GM12878 (cell line): ENCODE results near the gene ROCK2. TPM values are rescaled to one million over a fixed set of nuclear protein-coding genes. Genes with fewer than 3 reads are reported as not detected.

Experiments used
- ATAC-seq: fragments of 200-7000 bp; cut with Tn5 transposase; 3 replicates; pipeline ENCODE4 v1.9.1; 2020; ENCODE audit warnings: mild to moderate bottlenecking, moderate library complexity
- BruUV-seq: library from RNA; stranded (reverse); fragments of 400-500 nt; replicated peaks from 2 replicates; lab custom pipeline; 2021; lab: Mats Ljungman, UMichigan
- CTCF ChIA-PET: fragments of 300-600 bp; sonication (Branson Sonifier 250); formaldehyde crosslinking; extraction: SDS; loops from one replicate; lab custom pipeline; 2021; ENCODE audit warnings: inconsistent platforms; lab: Yijun Ruan, JAX
- POLR2A ChIA-PET: fragments of 350-600 bp; formaldehyde crosslinking; extraction: SDS; loops from one replicate; lab custom pipeline; 2021; ENCODE audit warnings: inconsistent platforms; lab: Charles Lee
- RAD21 ChIA-PET: fragments of 300-600 bp; sonication (Branson Sonifier 250); formaldehyde crosslinking; loops from one replicate; lab custom pipeline; 2023; ENCODE audit warnings: antibody characterized with exemption; ENCODE audit not compliant: unreplicated experiment; lab: Charles Lee
- SMC1A ChIA-PET: fragments of 300-600 bp; sonication (Branson Sonifier 250); formaldehyde crosslinking; loops from one replicate; lab custom pipeline; 2023; ENCODE audit not compliant: unreplicated experiment, uncharacterized antibody; lab: Charles Lee
- DNase-seq: peaks from one replicate; pipeline ENCODE4 v3.0.0-alpha.2; 2011; ENCODE audit warnings: low read depth, low spot score
- FAIRE-seq: peaks from 3 replicates; lab custom pipeline; 2011; peaks lifted over from hg19 to GRCh38; lab: Jason Lieb, UNC
- H2AFZ ChIP-seq: 2 replicates; pipeline ENCODE4 v1.6.0; 2011; ENCODE audit warnings: low read depth, low read length, control low read depth; ENCODE audit not compliant: control insufficient read depth
- H3K27ac ChIP-seq: 2 replicates; pipeline ENCODE4 v1.5.1; 2011; ENCODE audit warnings: control low read depth; ENCODE audit not compliant: control insufficient read depth, insufficient read depth
- H3K27me3 ChIP-seq, 2 experiments: replicated peaks in 1 of 2; 2 replicates each; pipeline versions ENCODE4 v1.6.0 to v1.6.1; 2011; ENCODE audit warnings: low read length in 1 of 2; ENCODE audit not compliant: control insufficient read depth in 2 of 2, insufficient read depth in 2 of 2
- H3K36me3 ChIP-seq, 2 experiments: 2 replicates each; pipeline ENCODE4 v1.5.1; 2011; ENCODE audit warnings: low read length in 1 of 2; ENCODE audit not compliant: control insufficient read depth in 2 of 2, insufficient read depth in 2 of 2
- H3K4me1 ChIP-seq: 2 replicates; pipeline ENCODE4 v1.6.1; 2011; ENCODE audit warnings: mild to moderate bottlenecking, low read length, moderate library complexity, mixed read lengths; ENCODE audit not compliant: control insufficient read depth, insufficient read depth
- H3K4me2 ChIP-seq: 2 replicates; pipeline ENCODE4 v1.6.0; 2011; ENCODE audit warnings: control low read depth; ENCODE audit not compliant: control insufficient read depth, insufficient read depth
- H3K4me3 ChIP-seq: fragments of 200-600 bp; sonication (generic); 2 replicates; pipeline ENCODE4 v1.5.1; 2016
- H3K79me2 ChIP-seq: 2 replicates; pipeline ENCODE4 v1.6.0; 2011; ENCODE audit warnings: low read length; ENCODE audit not compliant: control insufficient read depth, insufficient read depth
- H3K9ac ChIP-seq: 2 replicates; pipeline ENCODE4 v1.8.0; 2011; ENCODE audit warnings: low read length, control low read depth, mixed read lengths; ENCODE audit not compliant: control insufficient read depth, insufficient read depth
- H3K9me3 ChIP-seq: replicated peaks from 3 replicates; pipeline ENCODE4 v1.5.1; 2011; ENCODE audit warnings: mild to moderate bottlenecking, low read length; ENCODE audit not compliant: control insufficient read depth, insufficient read depth
- H4K20me1 ChIP-seq: 2 replicates; pipeline ENCODE4 v1.6.0; 2011; ENCODE audit not compliant: control insufficient read depth, insufficient read depth
- BCL11A ChIP-seq: IDR thresholded peaks from 2 replicates; pipeline ENCODE4 v1.6.1; 2011; ENCODE audit warnings: low read depth, low read length
- BRCA1 ChIP-seq: IDR thresholded peaks from 2 replicates; pipeline ENCODE4 v1.6.1; 2011; ENCODE audit warnings: low read depth, low read length, improper control_type of control experiment
- ETV6 ChIP-seq, 2 experiments: fragments of 450-650 bp in 1 of 2; IDR thresholded peaks in 1 of 2; conservative IDR thresholded peaks in 1 of 2; 2 replicates each; pipeline ENCODE4 v1.6.1; 2014; ENCODE audit warnings: antibody characterized with exemption in 1 of 2, borderline replicate concordance in 1 of 2, low read depth in 1 of 2, mild to moderate bottlenecking in 1 of 2, moderate library complexity in 1 of 2
- MEF2A ChIP-seq: IDR thresholded peaks from 2 replicates; pipeline ENCODE4 v1.6.1; 2011; ENCODE audit warnings: low read depth, mild to moderate bottlenecking, low read length, moderate library complexity; ENCODE audit not compliant: insufficient read depth
- RELA ChIP-seq: fragments of 450-650 bp; IDR thresholded peaks from 2 replicates; pipeline ENCODE4 v1.8.0; 2014; ENCODE audit warnings: borderline replicate concordance; ENCODE audit not compliant: partially characterized antibody
- SMARCA5 ChIP-seq: fragments of 450-650 bp; IDR thresholded peaks from 2 replicates; pipeline ENCODE4 v1.6.1; 2017; ENCODE audit warnings: mild to moderate bottlenecking
- TBL1XR1 ChIP-seq: IDR thresholded peaks from 2 replicates; pipeline ENCODE4 v1.6.1; 2012; ENCODE audit warnings: low read depth, low read length, improper control_type of control experiment
- ZBTB11 ChIP-seq: fragments of 450-650 bp; formaldehyde crosslinking; IDR thresholded peaks from 2 replicates; pipeline ENCODE4 v1.5.0; 2022; ENCODE audit warnings: mild to moderate bottlenecking, missing genetic modification characterization
- ZNF592 ChIP-seq: fragments of 450-650 bp; IDR thresholded peaks from 2 replicates; pipeline ENCODE4 v1.6.1; 2017; ENCODE audit warnings: mild to moderate bottlenecking, moderate library complexity
- ZNF687 ChIP-seq: fragments of 450-650 bp; IDR thresholded peaks from 2 replicates; pipeline ENCODE4 v1.6.1; 2017; ENCODE audit warnings: mild to moderate bottlenecking, moderate library complexity
- WGBS: methylation state at CpG from one replicate; pipeline ENCODE4 v1.1.6; 2016; ENCODE audit warnings: low lambda C conversion rate; ENCODE audit not compliant: insufficient replicate concordance, insufficient coverage; ENCODE audit errors: missing lambda C conversion rate; 5-methylcytosine and 5-hydroxymethylcytosine counted together
- in situ Hi-C: fragments of 300-500 bp; cut with MboI; formaldehyde crosslinking; loops from 9 replicates; pipeline ENCODE4 v1.14.3; 2018; ENCODE audit warnings: mixed read lengths
- intact Hi-C: fragments of 100-400 bp; cut with micrococcal nuclease; formaldehyde crosslinking; loops from one replicate; pipeline ENCODE4 v1.14.2; 2022; ENCODE audit not compliant: unreplicated experiment
- polyA plus RNA-seq, 11 experiments: library from polyadenylated mRNA; depleted of rRNA in 4 of 11; unstranded in 6 of 11; stranded (reverse) in 5 of 11; fragments of >200 nt; fragmentation: Nextera tagmentation in 4 of 11; fragmentation: Illumina TruSeq in 1 of 11; extraction: Ambion mirVana in 4 of 11; extraction: Trizol in 1 of 11; gene quantifications; 1 replicate in 1 of 11; 2 replicates in 10 of 11; pipeline versions ENCODE4 v1.2.1 to v1.2.3, GENCODE V29; 2011 to 2016; ENCODE audit warnings: inconsistent platforms in 2 of 11, missing spikeins in 2 of 11, low read depth in 1 of 11
- total RNA-seq, 4 experiments: library from RNA; depleted of rRNA in 3 of 4; stranded (reverse); fragments of >200 nt in 3 of 4; fragmentation: Illumina TruSeq in 1 of 4; extraction: Trizol in 1 of 4; gene quantifications; 2 replicates each; pipeline versions ENCODE4 v1.2.1 to v1.2.3, GENCODE V29; 2013 to 2021

Gene ROCK2
- total and polyA plus RNA-seq, 10 of the 15 experiments (the other 5 are each of a cell fraction or from before 2014, with no cell fraction given), result 4.6 to 22.1 (median 8.3) TPM

GRCh38 chr2:11163439-11164317, 180.8 kb downstream of the ROCK2 start:
- ChIA-PET CTCF (interaction anchor here (0.8 to 1.3 kb wide), 3 partner anchors 10 to 32 kb away, joined by 3 read pairs; a partner anchor contains a TSS), POLR2A (no interaction called here)
- no peak for FAIRE-seq
- TF ChIP-seq ETV6 (conservative IDR thresholded peaks at IDR 0.05 in 1 of 2, IDR thresholded peaks at IDR 0.05 in 1 of 2; ENCODE audit: borderline replicate concordance in 1 of 2, low read depth in 1 of 2) (no peak), ZNF592 (no peak), ZNF687 (no peak), RELA (no peak), BRCA1 (no peak), SMARCA5 (no peak), ZBTB11 (CRISPR knock-in tag) (no peak), TBL1XR1 (no peak), MEF2A (no peak), BCL11A (no peak)

More at GRCh38 chr2:11163439-11164317, 180.8 kb downstream of the ROCK2 start:
- H3K27me3 ChIP-seq, result no peaks in the 10 kb centered on the region
- H4K20me1 ChIP-seq, result no peaks in the 10 kb centered on the region
- no peaks in the 10 kb centered on the region for H3K79me2 ChIP-seq
- H3K9me3 ChIP-seq, result no peaks in the 10 kb centered on the region
- ChIA-PET RAD21 (no interaction called here), SMC1A (interaction anchor here (1.5 kb wide), 1 partner anchor 108 kb away, joined by 3 read pairs; no protein-coding TSS in a partner anchor)
- intact Hi-C loops (no loop called here), in situ Hi-C loops (no loop called here)
- no peak for DNase-seq
- H3K36me3 ChIP-seq, result no peaks in the 10 kb centered on the region
- no peak overlapping the region for H3K9ac ChIP-seq
- WGBS, result 79% methylated on average over 16 of the region's 16 CpGs
- no peak overlapping the region for H3K4me3 ChIP-seq
- H3K4me2 ChIP-seq, result no peak overlapping the region
- H3K4me1 ChIP-seq, result peaks cover 5% of the 10 kb centered on the region
- BruUV-seq, result no TSS peak
- no peak overlapping the region for H2AFZ ChIP-seq
- no peak overlapping the region for H3K27ac ChIP-seq
- ATAC-seq, result no peak
